ENCODE data around the gene IGF1. TPM values are rescaled to one million over a fixed set of nuclear protein-coding genes. Genes with fewer than 3 reads are reported as not detected.
A peak's percentile ranks its signal among the peaks of the same experiment; 100 is the strongest.

Gene IGF1
- total RNA-seq, 1 experiment from 2014 or later, result 0.68 TPM

DNA sequence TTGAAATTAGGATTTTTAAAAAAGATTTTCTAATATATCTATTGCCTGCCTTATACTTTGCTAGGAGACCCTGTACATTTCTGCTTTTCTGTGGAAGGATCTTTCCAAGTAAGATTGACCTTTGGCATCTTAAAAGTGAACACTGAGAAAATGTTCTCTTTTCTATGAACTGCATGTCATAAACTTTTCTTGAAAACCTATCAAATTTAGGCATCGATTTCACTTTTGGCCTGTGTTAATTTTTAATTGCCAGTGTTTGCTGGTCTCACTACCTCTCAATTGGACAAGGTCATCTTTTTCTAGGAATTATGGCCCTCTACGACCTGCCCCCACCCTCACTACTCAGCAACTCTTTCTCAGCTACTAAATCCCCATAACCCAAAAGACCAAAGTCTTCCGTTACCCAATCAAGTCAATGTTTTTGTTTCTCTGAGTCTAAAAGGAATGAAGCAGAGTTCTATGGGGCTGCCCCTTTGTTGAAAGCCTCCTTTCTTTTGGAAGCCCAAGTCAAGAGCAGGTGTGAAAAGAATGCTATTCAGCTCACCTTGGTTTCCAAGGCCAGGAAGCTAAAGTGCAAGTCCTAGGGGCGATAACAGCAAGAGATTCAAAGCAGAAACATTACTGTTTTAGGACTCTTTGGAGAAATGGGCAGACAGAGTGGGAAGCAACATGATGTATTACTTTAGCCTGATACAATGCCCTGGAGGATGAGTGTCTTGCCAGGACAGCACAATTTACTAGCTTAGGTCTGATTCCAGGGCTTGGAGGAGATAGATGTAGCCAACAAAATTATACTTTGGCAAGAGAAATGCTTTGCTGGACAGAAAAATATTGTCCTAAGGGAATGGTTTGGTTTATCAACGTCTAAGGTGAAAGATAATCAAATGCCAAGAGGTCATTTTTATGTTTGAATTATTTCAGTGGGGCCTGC lies 55.0 kb downstream of the IGF1 start:
- no peaks in the 10 kb centered on the region for H3K36me3 ChIP-seq
- no peak overlapping the region for H3K4me3 ChIP-seq
- H3K4me1 ChIP-seq (replicated peaks), result peaks cover 36% of the 10 kb centered on the region
- H3K27ac ChIP-seq, result no peak overlapping the region
- no peaks in the 10 kb centered on the region for H3K27me3 ChIP-seq (replicated peaks)
- DNase-seq (ENCODE audit: low read depth in 1 of 2, low spot score in 2 of 2), result no peak
- no peaks in the 10 kb centered on the region; the same call in 1 of the 2 replicates for H3K9me3 ChIP-seq (replicated peaks)

DNA sequence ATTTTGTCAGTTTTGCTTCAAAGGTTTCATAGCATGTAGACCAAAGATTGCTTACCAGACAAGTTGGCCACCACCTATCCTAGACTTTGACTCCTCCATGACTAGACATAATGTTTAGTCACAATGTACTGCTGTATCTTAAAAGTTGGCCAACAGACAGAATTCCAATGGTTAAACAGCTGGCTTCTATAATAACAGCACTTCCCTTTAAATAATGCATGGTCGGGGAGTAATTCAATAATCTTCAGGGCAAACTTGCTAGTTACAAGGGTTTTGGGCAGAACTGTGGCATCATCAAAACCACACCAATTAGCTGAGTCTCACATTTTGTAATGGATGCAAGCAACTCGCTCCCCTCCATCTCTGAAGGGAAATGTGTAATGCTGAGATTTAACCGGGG lies 56.9 kb downstream of the IGF1 start:
- no peak overlapping the region for H3K4me3 ChIP-seq
- no peak for DNase-seq (ENCODE audit: low read depth in 1 of 2, low spot score in 2 of 2)
- no peak overlapping the region for H3K27ac ChIP-seq
- H3K27me3 ChIP-seq (replicated peaks), result no peaks in the 10 kb centered on the region
- H3K4me1 ChIP-seq (replicated peaks), result peaks cover 32% of the 10 kb centered on the region
- no peaks in the 10 kb centered on the region for H3K36me3 ChIP-seq
- H3K9me3 ChIP-seq (replicated peaks), result no peaks in the 10 kb centered on the region; the same call in 1 of the 2 replicates

DNA sequence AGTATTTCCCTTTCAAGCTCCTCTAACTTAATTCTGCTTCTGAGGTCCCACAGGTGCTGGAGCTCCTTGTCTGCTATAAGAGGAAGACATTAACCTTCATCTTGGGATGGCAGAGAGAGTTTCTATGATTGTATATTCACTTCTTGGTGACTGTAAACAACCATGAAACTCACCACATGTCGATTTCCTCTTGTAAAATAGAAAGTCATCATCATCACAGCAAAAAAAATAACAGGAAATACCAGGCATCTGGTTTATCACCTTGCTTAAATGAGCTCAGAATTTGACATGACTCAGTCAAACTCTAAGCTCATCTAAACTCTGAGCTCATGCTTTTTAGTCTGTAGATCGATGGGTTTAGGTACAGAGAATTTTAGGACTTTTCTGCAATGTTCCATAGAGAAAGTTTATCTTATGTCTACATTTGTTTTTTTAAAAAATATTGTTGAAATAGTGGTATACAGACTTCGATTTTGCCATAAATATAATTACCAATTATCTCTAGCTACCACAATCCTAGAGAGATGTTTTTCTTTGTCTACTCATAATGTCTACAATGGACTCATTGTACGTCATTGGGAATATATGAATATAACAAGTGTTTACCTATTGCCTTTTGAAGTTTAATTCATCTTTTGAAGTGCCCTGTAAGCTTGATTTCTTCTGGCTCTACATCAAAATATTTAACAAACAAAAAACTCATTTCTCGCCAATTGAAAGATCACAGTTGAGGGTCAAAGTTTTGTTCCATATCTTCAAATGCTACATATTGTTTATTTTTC lies 58.4 kb downstream of the IGF1 start:
- Histone ChIP-seq H3K4me3 (no peak overlapping the region), H3K9me3 (replicated peaks) (no peaks in the 10 kb centered on the region; the same call in 1 of the 2 replicates), H3K4me1 (replicated peaks) (peaks cover 21% of the 10 kb centered on the region), H3K36me3 (no peaks in the 10 kb centered on the region), H3K27me3 (replicated peaks) (no peaks in the 10 kb centered on the region), H3K27ac (peak overlapping the region; percentile 53)
- DNase-seq (ENCODE audit: low read depth in 1 of 2, low spot score in 2 of 2), result peak in 1 of 2 experiments; percentile 32

DNA sequence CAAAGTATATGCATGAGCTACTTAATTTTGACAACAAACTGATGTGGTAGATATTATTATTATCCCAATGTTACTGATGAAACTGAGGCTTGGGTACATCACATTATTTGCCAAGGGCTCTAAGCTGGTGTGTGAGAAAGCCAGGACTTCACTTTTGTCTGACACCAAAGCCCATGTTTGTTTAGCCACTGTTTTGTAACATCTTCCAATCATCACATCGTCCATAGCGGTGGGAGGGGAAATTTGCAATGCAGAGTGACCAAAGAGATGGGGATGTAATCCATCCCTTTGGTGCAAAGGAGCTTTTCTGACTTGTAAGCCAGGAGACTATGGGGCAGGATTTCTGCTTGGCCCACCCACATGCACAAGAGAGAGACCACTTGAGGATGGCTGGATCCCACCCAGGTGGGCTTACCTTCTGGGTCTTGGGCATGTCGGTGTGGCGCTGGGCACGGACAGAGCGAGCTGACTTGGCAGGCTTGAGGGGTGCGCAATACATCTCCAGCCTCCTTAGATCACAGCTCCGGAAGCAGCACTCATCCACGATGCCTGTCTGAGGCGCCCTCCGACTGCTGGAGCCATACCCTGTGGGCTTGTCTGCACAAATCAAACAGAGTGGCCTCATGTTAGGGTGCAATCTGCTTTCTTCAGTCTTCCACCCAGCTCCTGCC lies 61.1 kb downstream of the IGF1 start:
- Histone ChIP-seq H3K4me3 (no peak overlapping the region), H3K27ac (no peak overlapping the region), H3K4me1 (replicated peaks) (peaks cover 16% of the 10 kb centered on the region), H3K9me3 (replicated peaks) (no peaks in the 10 kb centered on the region), H3K27me3 (replicated peaks) (no peaks in the 10 kb centered on the region), H3K36me3 (no peaks in the 10 kb centered on the region)
- DNase-seq (ENCODE audit: low read depth in 1 of 2, low spot score in 2 of 2), result no peak

DNA sequence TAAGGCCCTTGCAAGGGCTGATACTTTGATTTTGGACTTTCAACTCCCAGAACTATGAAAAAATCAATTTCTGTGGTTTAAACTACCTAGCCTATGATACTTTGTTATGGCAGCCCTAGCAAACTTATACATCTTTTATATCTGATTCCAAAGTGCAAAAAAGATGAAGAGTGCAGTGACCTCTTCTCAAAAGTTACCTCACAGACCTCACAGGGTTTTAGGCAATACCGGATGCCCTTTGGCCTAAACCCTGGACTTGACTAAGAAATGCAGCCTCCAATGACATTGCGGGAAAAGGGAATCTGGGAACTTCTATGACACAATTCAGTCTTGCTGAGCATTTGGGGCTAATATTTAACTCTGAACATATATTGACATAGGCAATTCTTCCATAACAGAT lies 63.3 kb downstream of the IGF1 start:
- Histone ChIP-seq H3K9me3 (replicated peaks) (no peaks in the 10 kb centered on the region), H3K4me1 (replicated peaks) (peaks cover 19% of the 10 kb centered on the region), H3K27ac (no peak overlapping the region), H3K4me3 (no peak overlapping the region), H3K27me3 (replicated peaks) (no peaks in the 10 kb centered on the region), H3K36me3 (no peaks in the 10 kb centered on the region)
- DNase-seq (ENCODE audit: low read depth in 1 of 2, low spot score in 2 of 2), result no peak

DNA sequence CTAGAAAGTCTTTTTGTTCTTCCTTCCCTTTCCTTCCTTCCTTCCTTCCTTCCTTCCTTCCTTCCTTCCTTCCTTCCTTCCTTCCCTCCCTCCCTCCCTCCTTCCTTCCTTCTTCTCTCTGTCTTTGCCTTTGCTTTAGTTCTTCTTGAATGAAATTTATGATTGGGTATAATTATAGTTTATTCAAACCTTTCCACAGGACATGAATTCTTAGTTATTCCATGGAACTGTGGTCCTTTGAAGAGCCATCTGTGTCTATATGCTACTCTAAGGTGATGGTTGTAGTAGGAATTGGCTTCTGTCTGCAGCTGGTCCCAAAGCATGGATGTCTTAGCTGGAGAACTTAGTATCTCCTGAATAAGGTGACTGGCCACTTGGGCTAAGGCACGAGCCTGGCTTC lies 64.8 kb downstream of the IGF1 start:
- DNase-seq (ENCODE audit: low read depth in 1 of 2, low spot score in 2 of 2), result no peak
- peaks cover 25% of the 10 kb centered on the region for H3K4me1 ChIP-seq (replicated peaks)
- H3K36me3 ChIP-seq, result no peaks in the 10 kb centered on the region
- H3K9me3 ChIP-seq (replicated peaks), result 0 out of 2 replicates have a peak, but pooled peaks cover 2% of the 10 kb centered on the region
- H3K27me3 ChIP-seq (replicated peaks), result no peaks in the 10 kb centered on the region
- no peak overlapping the region for H3K4me3 ChIP-seq
- no peak overlapping the region for H3K27ac ChIP-seq

DNA sequence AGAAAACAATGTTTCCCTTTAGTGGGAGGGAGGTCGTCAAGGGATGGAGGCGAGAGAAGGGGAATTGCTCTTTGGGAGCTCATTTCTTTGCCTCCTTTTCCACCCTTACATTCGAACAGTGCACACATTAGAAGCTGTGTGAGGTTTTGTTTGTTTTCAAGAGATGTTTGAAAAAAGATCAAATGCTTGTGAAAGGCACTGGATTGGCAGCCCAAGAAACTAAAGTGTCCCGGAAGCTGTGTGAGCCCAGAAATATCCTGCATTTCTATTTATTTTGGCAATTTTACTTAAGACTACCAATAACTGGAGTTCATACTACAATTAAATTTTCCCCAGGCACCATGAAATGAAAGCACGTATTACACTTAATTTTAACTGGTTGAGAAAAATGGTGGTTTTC lies 67.0 kb downstream of the IGF1 start:
- H3K27me3 ChIP-seq (replicated peaks), result no peaks in the 10 kb centered on the region
- no peaks in the 10 kb centered on the region for H3K36me3 ChIP-seq
- H3K9me3 ChIP-seq (replicated peaks), result 0 out of 2 replicates have a peak, but pooled peaks cover 2% of the 10 kb centered on the region
- no peak for DNase-seq (ENCODE audit: low read depth in 1 of 2, low spot score in 2 of 2)
- no peak overlapping the region for H3K4me3 ChIP-seq
- no peak overlapping the region for H3K27ac ChIP-seq
- H3K4me1 ChIP-seq (replicated peaks), result peaks cover 39% of the 10 kb centered on the region

DNA sequence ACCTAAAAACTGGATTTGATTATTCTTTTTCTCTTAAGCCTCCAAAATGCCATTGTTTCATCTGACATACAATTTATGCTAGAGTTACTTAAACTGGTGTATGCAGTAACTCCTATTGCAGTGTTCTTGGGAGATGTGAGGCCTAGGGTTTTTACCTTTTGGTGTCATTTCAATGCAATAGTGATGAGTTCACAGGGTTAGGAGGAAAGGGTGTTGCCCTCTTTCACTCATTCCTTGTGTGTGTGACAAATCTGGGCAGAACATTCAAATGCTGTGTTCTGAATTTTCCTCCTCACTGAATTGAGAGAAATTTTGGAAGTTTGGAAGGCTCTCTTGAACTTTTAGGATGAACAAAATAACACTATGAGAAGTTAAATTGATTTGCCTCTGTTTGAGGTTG lies 69.9 kb downstream of the IGF1 start:
- no peaks in the 10 kb centered on the region for H3K36me3 ChIP-seq
- peak in 1 of 2 experiments; percentile 28 for DNase-seq (ENCODE audit: low read depth in 1 of 2, low spot score in 2 of 2)
- peak overlapping the region; percentile 49 for H3K27ac ChIP-seq
- H3K4me1 ChIP-seq (replicated peaks), result peaks cover 44% of the 10 kb centered on the region
- H3K27me3 ChIP-seq (replicated peaks), result no peaks in the 10 kb centered on the region
- no peak overlapping the region for H3K4me3 ChIP-seq
- 0 out of 2 replicates have a peak, but pooled peaks cover 2% of the 10 kb centered on the region for H3K9me3 ChIP-seq (replicated peaks)

DNA sequence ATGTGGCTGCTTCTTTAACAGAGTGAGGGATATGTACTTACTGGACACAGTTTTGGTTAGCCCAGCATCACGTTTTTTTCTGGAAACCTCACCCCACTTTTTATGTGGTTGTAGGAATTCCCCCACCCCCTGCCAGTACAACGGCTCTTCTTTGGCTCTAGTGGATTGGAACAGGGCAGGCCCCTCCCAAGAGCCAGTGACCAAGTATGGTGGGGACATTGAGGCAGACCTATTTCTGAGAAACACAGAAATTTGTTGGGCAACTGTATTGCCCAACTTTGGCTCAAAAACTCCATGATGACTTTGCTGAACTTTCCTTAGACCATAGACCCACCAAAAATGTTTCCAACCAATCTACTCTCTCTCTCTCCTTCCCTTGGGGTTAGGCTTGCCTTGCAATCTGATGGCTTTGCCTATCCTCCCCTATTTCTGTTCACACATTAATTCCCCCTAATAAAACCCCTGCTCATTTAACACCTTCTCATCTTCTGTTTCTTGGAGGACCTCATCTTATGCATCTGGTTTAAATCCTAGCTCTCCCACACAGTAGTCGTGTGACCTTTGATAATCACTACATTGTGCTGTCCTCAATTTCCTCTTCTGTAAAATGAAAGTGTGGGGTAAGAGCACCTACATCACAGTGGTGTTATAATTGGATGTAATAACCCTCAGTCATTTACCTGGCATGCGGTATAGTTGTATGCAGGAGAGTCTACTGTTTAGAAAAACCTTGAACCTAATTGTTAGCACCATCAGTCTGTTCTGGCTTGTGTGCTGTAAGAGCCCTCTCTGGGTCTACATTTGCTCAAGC lies 71.7 kb downstream of the IGF1 start:
- H3K27ac ChIP-seq, result no peak overlapping the region
- no peak for DNase-seq (ENCODE audit: low read depth in 1 of 2, low spot score in 2 of 2)
- no peaks in the 10 kb centered on the region for H3K27me3 ChIP-seq (replicated peaks)

DNA sequence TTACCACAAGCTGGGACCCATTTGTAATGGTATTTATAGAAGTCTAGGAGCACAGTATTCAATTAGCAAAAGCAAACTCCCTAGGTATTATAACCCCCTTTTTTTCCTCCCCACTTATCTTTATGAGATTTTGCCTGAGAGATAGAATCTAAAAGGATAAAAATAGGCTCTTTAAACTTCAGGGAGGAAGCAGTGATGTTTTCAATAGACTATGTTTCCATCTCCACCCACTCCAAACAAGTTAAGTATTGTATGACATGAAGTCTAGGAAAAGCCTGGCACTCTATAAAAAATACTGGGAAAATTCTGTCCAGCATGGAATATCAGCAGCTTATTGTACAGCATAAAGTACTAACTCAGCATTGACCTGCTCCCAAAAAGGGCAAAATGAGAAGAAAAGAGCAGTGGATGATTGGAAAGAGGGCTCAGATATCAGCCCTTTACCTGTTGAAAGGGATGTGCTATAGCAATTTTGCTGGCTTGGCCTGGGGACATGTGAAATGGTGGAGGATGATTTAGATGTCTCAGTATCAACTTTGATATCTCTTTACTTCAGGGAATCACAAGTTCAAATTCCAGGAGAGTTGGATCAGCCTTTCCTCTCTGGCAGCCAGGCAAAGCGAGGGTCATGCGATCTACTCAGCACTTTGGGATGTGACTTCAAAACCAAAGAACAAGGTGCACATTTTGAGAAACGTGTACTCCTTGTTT lies 72.4 kb downstream of the IGF1 start:
- Histone ChIP-seq H3K27ac (no peak overlapping the region), H3K36me3 (no peaks in the 10 kb centered on the region), H3K27me3 (replicated peaks) (no peaks in the 10 kb centered on the region), H3K9me3 (replicated peaks) (0 out of 2 replicates have a peak, but pooled peaks cover 2% of the 10 kb centered on the region), H3K4me1 (replicated peaks) (peaks cover 41% of the 10 kb centered on the region), H3K4me3 (no peak overlapping the region)
- DNase-seq (ENCODE audit: low read depth in 1 of 2, low spot score in 2 of 2), result no peak

More for the DNA sequence above, 71.7 kb downstream of the IGF1 start:
- Histone ChIP-seq H3K9me3 (replicated peaks) (0 out of 2 replicates have a peak, but pooled peaks cover 2% of the 10 kb centered on the region), H3K4me1 (replicated peaks) (peaks cover 44% of the 10 kb centered on the region), H3K4me3 (no peak overlapping the region), H3K36me3 (no peaks in the 10 kb centered on the region)

DNA sequence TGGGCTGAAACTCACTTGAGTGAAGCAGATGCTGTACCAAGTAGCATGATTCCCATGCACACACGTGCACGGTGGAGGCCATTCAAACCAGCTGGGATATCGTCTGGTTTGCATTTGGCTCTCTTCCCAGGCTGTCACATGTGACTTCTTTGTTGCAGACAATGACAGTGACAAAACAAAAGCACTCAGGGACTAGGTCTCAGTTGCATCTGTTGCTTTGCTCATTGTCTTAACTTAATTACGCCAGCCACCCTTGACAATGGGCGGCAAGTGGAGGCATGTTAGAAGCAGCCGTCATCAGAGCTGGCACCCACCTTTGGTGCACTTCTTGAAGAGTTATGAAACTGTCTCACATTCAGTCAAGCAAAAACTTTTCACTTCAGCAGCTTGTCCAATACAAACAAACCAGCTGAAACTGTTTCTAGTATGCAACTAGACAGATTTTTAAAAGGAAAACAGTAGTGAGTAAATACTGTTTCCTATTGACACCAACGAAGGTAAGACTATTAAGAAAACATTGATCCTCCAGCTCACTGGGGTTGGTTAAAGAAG lies 74.3 kb downstream of the IGF1 start:
- no peaks in the 10 kb centered on the region for H3K36me3 ChIP-seq
- peaks cover 24% of the 10 kb centered on the region for H3K4me1 ChIP-seq (replicated peaks)
- DNase-seq (ENCODE audit: low read depth in 1 of 2, low spot score in 2 of 2), result no peak
- H3K27me3 ChIP-seq (replicated peaks), result no peaks in the 10 kb centered on the region
- no peak overlapping the region for H3K27ac ChIP-seq
- H3K9me3 ChIP-seq (replicated peaks), result no peaks in the 10 kb centered on the region
- H3K4me3 ChIP-seq, result no peak overlapping the region

DNA sequence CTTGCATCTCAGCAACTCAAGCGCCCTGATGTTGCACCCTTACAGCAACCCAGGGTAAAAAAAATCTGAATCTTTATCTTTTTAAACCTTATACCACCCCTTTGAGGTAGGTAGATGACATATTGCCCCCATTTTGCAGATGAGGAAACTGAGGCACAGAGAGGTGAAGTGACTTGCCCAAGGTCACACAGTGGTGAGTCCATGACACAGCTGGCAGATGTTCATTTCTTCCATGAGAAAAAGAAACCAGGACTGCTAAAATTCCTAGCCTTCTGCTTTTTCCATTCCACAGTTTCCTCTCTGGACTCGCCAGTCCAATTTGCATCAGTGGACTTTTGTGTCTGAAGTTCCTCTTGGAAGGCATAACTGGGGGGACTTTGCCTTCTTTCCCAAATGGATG lies 79.3 kb downstream of the IGF1 start:
- Histone ChIP-seq H3K36me3 (no peaks in the 10 kb centered on the region), H3K27ac (no peak overlapping the region), H3K9me3 (replicated peaks) (no peaks in the 10 kb centered on the region), H3K4me1 (replicated peaks) (no peaks in the 10 kb centered on the region), H3K27me3 (replicated peaks) (no peaks in the 10 kb centered on the region), H3K4me3 (no peak overlapping the region)
- no peak for DNase-seq (ENCODE audit: low read depth in 1 of 2, low spot score in 2 of 2)
